ENCODE measurements around the gene IKZF2. TPM values are rescaled to one million over a fixed set of nuclear protein-coding genes. Genes with fewer than 3 reads are reported as not detected.

Gene IKZF2
- total RNA-seq, 1 experiment from 2014 or later: 1.6 TPM

- no peaks in the 10 kb centered on the region for H3K4me1 ChIP-seq (ENCODE audit: control insufficient read depth in 1 of 2, insufficient read depth in 2 of 2, low read length in 2 of 2)
- intact Hi-C loops (cut with micrococcal nuclease): loop anchor here (5.0 kb wide), 1 partner anchor 51 kb away; no protein-coding TSS in a partner anchor
- no peaks in the 10 kb centered on the region for H4K20me1 ChIP-seq (ENCODE audit: insufficient read depth)
- POLR2A ChIA-PET: no interaction called here
- no peak for DNase-seq (ENCODE audit: low read depth, low spot score)
- no peaks in the 10 kb centered on the region for H3K36me3 ChIP-seq (ENCODE audit: control insufficient read depth in 1 of 2, insufficient read depth in 2 of 2, low read length in 2 of 2)
- no peak overlapping the region for H3K4me3 ChIP-seq (replicated peaks in 1 of 2; ENCODE audit: low read depth in 1 of 2, low read length in 2 of 2)
- RAD21 ChIA-PET (ENCODE audit: low non-redundant PET in 1 of 2, low total read pairs in 2 of 2, uncharacterized antibody in 2 of 2, unreplicated experiment in 2 of 2): no interaction called here
- ATAC-seq: no peak
- TF ChIP-seq, protein P1, sequence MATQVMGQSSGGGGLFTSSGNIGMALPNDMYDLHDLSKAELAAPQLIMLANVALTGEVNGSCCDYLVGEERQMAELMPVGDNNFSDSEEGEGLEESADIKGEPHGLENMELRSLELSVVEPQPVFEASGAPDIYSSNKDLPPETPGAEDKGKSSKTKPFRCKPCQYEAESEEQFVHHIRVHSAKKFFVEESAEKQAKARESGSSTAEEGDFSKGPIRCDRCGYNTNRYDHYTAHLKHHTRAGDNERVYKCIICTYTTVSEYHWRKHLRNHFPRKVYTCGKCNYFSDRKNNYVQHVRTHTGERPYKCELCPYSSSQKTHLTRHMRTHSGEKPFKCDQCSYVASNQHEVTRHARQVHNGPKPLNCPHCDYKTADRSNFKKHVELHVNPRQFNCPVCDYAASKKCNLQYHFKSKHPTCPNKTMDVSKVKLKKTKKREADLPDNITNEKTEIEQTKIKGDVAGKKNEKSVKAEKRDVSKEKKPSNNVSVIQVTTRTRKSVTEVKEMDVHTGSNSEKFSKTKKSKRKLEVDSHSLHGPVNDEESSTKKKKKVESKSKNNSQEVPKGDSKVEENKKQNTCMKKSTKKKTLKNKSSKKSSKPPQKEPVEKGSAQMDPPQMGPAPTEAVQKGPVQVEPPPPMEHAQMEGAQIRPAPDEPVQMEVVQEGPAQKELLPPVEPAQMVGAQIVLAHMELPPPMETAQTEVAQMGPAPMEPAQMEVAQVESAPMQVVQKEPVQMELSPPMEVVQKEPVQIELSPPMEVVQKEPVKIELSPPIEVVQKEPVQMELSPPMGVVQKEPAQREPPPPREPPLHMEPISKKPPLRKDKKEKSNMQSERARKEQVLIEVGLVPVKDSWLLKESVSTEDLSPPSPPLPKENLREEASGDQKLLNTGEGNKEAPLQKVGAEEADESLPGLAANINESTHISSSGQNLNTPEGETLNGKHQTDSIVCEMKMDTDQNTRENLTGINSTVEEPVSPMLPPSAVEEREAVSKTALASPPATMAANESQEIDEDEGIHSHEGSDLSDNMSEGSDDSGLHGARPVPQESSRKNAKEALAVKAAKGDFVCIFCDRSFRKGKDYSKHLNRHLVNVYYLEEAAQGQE (IDR thresholded peaks at IDR 0.05; ENCODE audit: low read depth): no peak
- no peak for TF ChIP-seq ATF3 (IDR thresholded peaks at IDR 0.05)
- no peak for TF ChIP-seq RAD21 (IDR thresholded peaks at IDR 0.05; ENCODE audit: low read depth)
- CTCF ChIA-PET: no interaction called here
- H3K9ac ChIP-seq (ENCODE audit: low read length): no peak overlapping the region
- no peak overlapping the region for H3K4me2 ChIP-seq (ENCODE audit: low read length)
- H3K79me2 ChIP-seq (ENCODE audit: insufficient read depth, low read length): no peaks in the 10 kb centered on the region
- no TSS peak for BruUV-seq (replicated peaks)
- H2AFZ ChIP-seq (ENCODE audit: low read depth, low read length, poor library complexity, severe bottlenecking): no peak overlapping the region
- H3K27ac ChIP-seq (ENCODE audit: low read depth, low read length): no peak overlapping the region
- no peaks in the 10 kb centered on the region for H3K9me3 ChIP-seq (ENCODE audit: control insufficient read depth in 1 of 2, insufficient read depth in 1 of 2, low read depth in 1 of 2, low read length in 2 of 2)
- H3K9me2 ChIP-seq (ENCODE audit: insufficient read depth): no peaks in the 10 kb centered on the region
- no peaks in the 10 kb centered on the region for H3K27me3 ChIP-seq (ENCODE audit: insufficient read depth, low read length)
Observed at GRCh38 chr2:213022987-213023386, 128.4 kb downstream of the IKZF2 start.
